ENCODE results near the gene POLR2A.

GRCh38 chr17:7468290-7468689, 15.9 kb upstream of the POLR2A start:
- no peak for TF ChIP-seq CTCF (IDR thresholded peaks at IDR 0.05)
- no peak for TF ChIP-seq EP300 (IDR thresholded peaks at IDR 0.05)
- TF ChIP-seq POLR2AphosphoS5 (IDR thresholded peaks at IDR 0.05): no peak

Measured in stomach (tissue), 4 donors.